Endodermal cell (in vitro differentiated cells): ENCODE measurements around the gene TMEM208. TPM values are rescaled to one million over a fixed set of nuclear protein-coding genes. Genes with fewer than 3 reads are reported as not detected.
A peak's percentile ranks its signal among the peaks of the same experiment; 100 is the strongest.

Source experiments
- DNase-seq: peaks from one replicate; pipeline ENCODE4 v3.0.0-alpha.2; 2017
- H3K27ac ChIP-seq: 2 replicates; pipeline ENCODE4 v1.5.1; 2013; ENCODE audit warnings: mild to moderate bottlenecking, low read depth, low read length, moderate library complexity
- H3K27me3 ChIP-seq: 2 replicates; pipeline ENCODE4 v1.6.1; 2013; ENCODE audit warnings: mild to moderate bottlenecking, low read length, moderate library complexity; ENCODE audit not compliant: insufficient read depth, control insufficient read depth, poor library complexity, severe bottlenecking
- H3K36me3 ChIP-seq: 2 replicates; pipeline ENCODE4 v1.7.0; 2013; ENCODE audit warnings: mild to moderate bottlenecking, low read length, moderate library complexity; ENCODE audit not compliant: control insufficient read depth, insufficient read depth
- H3K4me1 ChIP-seq: one replicate; pipeline ENCODE4 v1.7.0; 2013; ENCODE audit warnings: low read length; ENCODE audit not compliant: control insufficient read depth, insufficient read depth
- H3K4me3 ChIP-seq: 2 replicates; pipeline ENCODE4 v1.5.1; 2013; ENCODE audit warnings: mild to moderate bottlenecking, low read length, moderate library complexity
- H3K9ac ChIP-seq: 2 replicates; pipeline ENCODE4 v1.6.1; 2013; ENCODE audit warnings: mild to moderate bottlenecking, low read length, moderate library complexity; ENCODE audit not compliant: poor library complexity, severe bottlenecking; ENCODE audit errors: extremely low read depth
- H3K9me3 ChIP-seq: 2 replicates; pipeline ENCODE4 v1.6.1; 2013; ENCODE audit warnings: mild to moderate bottlenecking, low read length, moderate library complexity; ENCODE audit not compliant: control insufficient read depth
- H3K27ac Mint-ChIP-seq: 2 replicates; pipeline ENCODE4 v1.8.0; 2020; ENCODE audit warnings: mixed read lengths
- H3K27me3 Mint-ChIP-seq: 2 replicates; pipeline ENCODE4 v1.8.0; 2021; ENCODE audit warnings: mild to moderate bottlenecking, mixed read lengths; ENCODE audit not compliant: insufficient read depth
- H3K36me3 Mint-ChIP-seq: 2 replicates; pipeline ENCODE4 v1.8.0; 2020; ENCODE audit warnings: low read depth, mixed read lengths
- H3K4me1 Mint-ChIP-seq: 2 replicates; pipeline ENCODE4 v1.8.0; 2020; ENCODE audit warnings: mixed read lengths
- H3K4me3 Mint-ChIP-seq: 2 replicates; pipeline ENCODE4 v1.8.0; 2020; ENCODE audit warnings: mild to moderate bottlenecking, moderate library complexity, mixed read lengths
- H3K9me3 Mint-ChIP-seq: 2 replicates; pipeline ENCODE4 v1.8.0; 2020; ENCODE audit warnings: mild to moderate bottlenecking, mixed read lengths
- WGBS, 2 experiments: methylation state at CpG; one replicate each; pipeline versions ENCODE4 v1.1.5 to v1.1.7; 2013; ENCODE audit warnings: missing lambda C conversion rate in 2 of 2, mixed read lengths in 1 of 2; ENCODE audit not compliant: insufficient coverage in 1 of 2, insufficient read length in 1 of 2; 5-methylcytosine and 5-hydroxymethylcytosine counted together
- total RNA-seq, 2 donors: library from RNA; stranded (reverse); fragmentation: NEBNext Ultra II Directional in 1 of 2; extraction: Animal tissue kit (Norgen Biotek cat#: 25700) in 1 of 2; gene quantifications; 2 replicates in 1 of 2; 3 replicates in 1 of 2; pipeline ENCODE4 v1.2.1, GENCODE V29; 2021
- TF ChIP-seq, protein P1 (sequence below): fragments of 200-600 bp; sonication (generic); conservative IDR thresholded peaks from 2 replicates; pipeline ENCODE4 v1.5.0; 2021; ENCODE audit warnings: antibody characterized with exemption, mild to moderate bottlenecking

TMEM208 gene
- total RNA-seq, 2 donors from 2014 or later = 43.1 to 46.4 TPM

DNA sequence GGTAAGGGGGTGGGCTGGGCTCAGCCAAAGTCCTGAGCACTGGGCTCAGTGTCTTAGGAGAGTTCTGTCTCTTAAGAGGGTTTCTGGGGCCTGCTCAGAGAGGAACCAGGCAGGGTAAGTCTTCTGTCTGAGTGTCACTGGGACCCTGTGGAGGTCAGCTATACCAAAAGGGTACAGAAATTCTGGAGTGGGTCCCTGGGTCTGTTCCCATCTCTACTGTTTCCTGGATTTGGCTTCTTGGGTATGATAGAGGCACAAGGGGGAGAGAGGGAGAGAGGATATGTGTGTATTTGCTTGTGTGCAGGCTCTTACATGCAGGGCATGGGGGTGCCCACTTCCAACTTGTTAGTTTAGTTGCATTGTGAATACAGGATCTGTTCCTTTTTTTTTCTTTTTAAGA lies 33.4 kb upstream of the TMEM208 start:
- H3K27ac Mint-ChIP-seq = no peak overlapping the region
- H3K27me3 ChIP-seq = no peaks in the 10 kb centered on the region
- peaks cover 7% of the 10 kb centered on the region for H3K4me1 ChIP-seq
- no peaks in the 10 kb centered on the region for H3K9me3 ChIP-seq
- TF ChIP-seq, protein P1, sequence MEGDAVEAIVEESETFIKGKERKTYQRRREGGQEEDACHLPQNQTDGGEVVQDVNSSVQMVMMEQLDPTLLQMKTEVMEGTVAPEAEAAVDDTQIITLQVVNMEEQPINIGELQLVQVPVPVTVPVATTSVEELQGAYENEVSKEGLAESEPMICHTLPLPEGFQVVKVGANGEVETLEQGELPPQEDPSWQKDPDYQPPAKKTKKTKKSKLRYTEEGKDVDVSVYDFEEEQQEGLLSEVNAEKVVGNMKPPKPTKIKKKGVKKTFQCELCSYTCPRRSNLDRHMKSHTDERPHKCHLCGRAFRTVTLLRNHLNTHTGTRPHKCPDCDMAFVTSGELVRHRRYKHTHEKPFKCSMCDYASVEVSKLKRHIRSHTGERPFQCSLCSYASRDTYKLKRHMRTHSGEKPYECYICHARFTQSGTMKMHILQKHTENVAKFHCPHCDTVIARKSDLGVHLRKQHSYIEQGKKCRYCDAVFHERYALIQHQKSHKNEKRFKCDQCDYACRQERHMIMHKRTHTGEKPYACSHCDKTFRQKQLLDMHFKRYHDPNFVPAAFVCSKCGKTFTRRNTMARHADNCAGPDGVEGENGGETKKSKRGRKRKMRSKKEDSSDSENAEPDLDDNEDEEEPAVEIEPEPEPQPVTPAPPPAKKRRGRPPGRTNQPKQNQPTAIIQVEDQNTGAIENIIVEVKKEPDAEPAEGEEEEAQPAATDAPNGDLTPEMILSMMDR = no peak
- peaks cover 5% of the 10 kb centered on the region for H3K4me1 Mint-ChIP-seq
- H3K4me3 ChIP-seq = peak overlapping the region; percentile 99
- H3K27me3 Mint-ChIP-seq = no peaks in the 10 kb centered on the region
- H3K9ac ChIP-seq = no peak overlapping the region
- H3K36me3 ChIP-seq = peaks cover 55% of the 10 kb centered on the region
- H3K9me3 Mint-ChIP-seq = no peaks in the 10 kb centered on the region
- no peak for DNase-seq
- peak overlapping the region; percentile 80 for H3K4me3 Mint-ChIP-seq
- peaks cover 47% of the 10 kb centered on the region for H3K36me3 Mint-ChIP-seq
- no peak overlapping the region for H3K27ac ChIP-seq

DNA sequence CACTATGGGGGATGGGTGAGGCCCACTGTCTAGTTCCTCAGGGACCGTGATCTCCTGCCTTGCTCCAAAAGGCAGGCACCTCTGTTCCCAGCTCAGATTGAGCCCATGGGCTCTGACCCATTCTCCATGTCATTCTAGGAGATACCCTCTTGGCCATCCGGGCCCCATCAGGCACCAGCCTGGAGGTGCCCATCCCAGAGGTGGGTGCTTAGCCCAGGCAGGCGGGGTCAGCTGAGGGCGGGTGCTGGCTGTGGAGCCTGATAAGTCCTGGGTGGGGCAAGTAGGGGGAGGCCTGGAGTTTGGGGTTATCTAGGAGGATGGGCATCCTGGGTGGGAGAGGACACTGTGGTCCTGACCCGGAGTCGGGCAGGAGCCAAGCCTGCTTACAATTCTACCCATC lies 32.7 kb upstream of the TMEM208 start:
- peaks cover 47% of the 10 kb centered on the region for H3K36me3 Mint-ChIP-seq

DNA sequence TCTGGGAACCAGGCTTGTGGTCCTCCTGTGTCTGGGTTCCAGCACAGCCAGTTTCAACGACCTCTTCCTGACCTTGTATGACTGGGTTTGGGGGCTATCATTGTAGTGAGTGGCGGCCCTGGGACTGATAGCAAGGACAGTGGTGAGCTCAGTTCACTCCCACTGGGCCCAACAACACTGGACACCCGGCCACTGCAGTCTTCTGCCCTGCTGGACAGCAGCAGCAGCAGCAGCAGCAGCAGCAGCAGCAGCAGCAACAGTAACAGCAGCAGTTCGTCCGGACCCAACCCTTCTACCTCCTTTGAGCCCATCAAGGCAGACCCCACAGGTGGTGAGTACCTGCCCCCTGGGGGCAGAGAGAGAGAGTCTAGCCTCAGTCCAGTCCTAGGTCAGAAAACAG lies 31.3 kb upstream of the TMEM208 start:
- no peaks in the 10 kb centered on the region for H3K27me3 Mint-ChIP-seq
- Histone ChIP-seq H3K27ac (no peak overlapping the region), H3K4me1 (peaks cover 7% of the 10 kb centered on the region), H3K9ac (no peak overlapping the region), H3K9me3 (no peaks in the 10 kb centered on the region), H3K4me3 (no peak overlapping the region), H3K36me3 (peaks cover 65% of the 10 kb centered on the region), H3K27me3 (no peaks in the 10 kb centered on the region)
- DNase-seq = no peak
- H3K4me1 Mint-ChIP-seq = peaks cover 8% of the 10 kb centered on the region
- no peaks in the 10 kb centered on the region for H3K9me3 Mint-ChIP-seq
- TF ChIP-seq, protein P1 = no peak
- H3K4me3 Mint-ChIP-seq = no peak overlapping the region
- peaks cover 49% of the 10 kb centered on the region for H3K36me3 Mint-ChIP-seq
- 92 to 100% methylated on average over 2 to 5 of the region's 5 CpGs for WGBS, 2 experiments
- no peak overlapping the region for H3K27ac Mint-ChIP-seq

More for the DNA sequence above, 32.7 kb upstream of the TMEM208 start:
- peaks cover 60% of the 10 kb centered on the region for H3K36me3 ChIP-seq
- no peak overlapping the region for H3K9ac ChIP-seq
- H3K4me1 ChIP-seq = peaks cover 7% of the 10 kb centered on the region
- H3K27ac Mint-ChIP-seq = no peak overlapping the region
- peak overlapping the region; percentile 80 for H3K4me3 Mint-ChIP-seq
- H3K4me3 ChIP-seq = no peak overlapping the region
- H3K4me1 Mint-ChIP-seq = peaks cover 5% of the 10 kb centered on the region
- H3K27ac ChIP-seq = no peak overlapping the region
- no peaks in the 10 kb centered on the region for H3K27me3 Mint-ChIP-seq
- no peaks in the 10 kb centered on the region for H3K27me3 ChIP-seq
- no peaks in the 10 kb centered on the region for H3K9me3 ChIP-seq
- no peak for DNase-seq
- H3K9me3 Mint-ChIP-seq = no peaks in the 10 kb centered on the region
- WGBS, 2 experiments = 92 to 96% methylated on average over 2 to 6 of the region's 6 CpGs
- TF ChIP-seq, protein P1 = no peak
